Esophagus muscularis mucosa (tissue), 4 donors: ENCODE data around the gene GRHL3. TPM values are rescaled to one million over a fixed set of nuclear protein-coding genes. Genes with fewer than 3 reads are reported as not detected.

ENCODE experiments used
- DNase-seq: peaks from one replicate; pipeline ENCODE4 v3.0.0-alpha.2; 2017; ENCODE audit errors: extremely low spot score
- H3K27ac ChIP-seq, 4 donors: fragments of 200-600 bp; sonication (generic); replicated peaks in 1 of 4; 1 replicate in 3 of 4; 2 replicates in 1 of 4; pipeline ENCODE4 v1.5.1; 2016 to 2019; ENCODE audit warnings: mild to moderate bottlenecking in 1 of 4
- H3K27me3 ChIP-seq, 4 donors: fragments of 200-600 bp; sonication (generic); one replicate each; pipeline versions ENCODE4 v1.5.1 to v1.6.0; 2016 to 2019
- H3K36me3 ChIP-seq, 4 donors: fragments of 200-600 bp; sonication (generic); one replicate each; pipeline ENCODE4 v1.5.1; 2016 to 2019
- H3K4me1 ChIP-seq, 4 donors: fragments of 200-600 bp; sonication (generic); one replicate each; pipeline ENCODE4 v1.5.1; 2016 to 2019
- H3K4me3 ChIP-seq, 4 donors: fragments of 200-600 bp; sonication (generic); 1 replicate in 2 of 4; 2 replicates in 2 of 4; pipeline ENCODE4 v1.5.1; 2016 to 2019; ENCODE audit warnings: mild to moderate bottlenecking in 4 of 4, moderate library complexity in 1 of 4
- H3K9me3 ChIP-seq, 4 donors: fragments of 200-600 bp; sonication (generic); 1 replicate in 3 of 4; 2 replicates in 1 of 4; pipeline ENCODE4 v1.5.1; 2016 to 2019
- EP300 ChIP-seq: sonication (generic); formaldehyde crosslinking; IDR thresholded peaks from one replicate; pipeline ENCODE4 v1.6.1; 2017; ENCODE audit warnings: antibody characterized with exemption
- POLR2A ChIP-seq: fragments of 450-650 bp; IDR thresholded peaks from one replicate; pipeline ENCODE4 v1.6.1; 2017; ENCODE audit warnings: antibody characterized with exemption, moderate library complexity, mild to moderate bottlenecking, low read depth
- POLR2AphosphoS5 ChIP-seq, 2 donors: sonication (generic); formaldehyde crosslinking; IDR thresholded peaks; one replicate each; pipeline ENCODE4 v1.6.1; 2017; ENCODE audit warnings: antibody characterized with exemption in 2 of 2
- WGBS: methylation state at CpG from one replicate; pipeline ENCODE4 v1.1.5; 2018; 5-methylcytosine and 5-hydroxymethylcytosine counted together
- intact Hi-C: fragments of 100-400 bp; cut with DNase I; formaldehyde crosslinking; loops from one replicate; pipeline ENCODE4 v1.15.1; 2023
- total RNA-seq, 4 donors: library from RNA; depleted of rRNA; stranded (reverse); fragments of >200 nt; gene quantifications; one replicate each; pipeline versions ENCODE4 v1.1.0 to v1.2.1, GENCODE V29; 2016
- TF ChIP-seq, protein P1 (sequence below), 3 experiments: fragments of 200-600 bp in 2 of 3; fragments of 450-650 bp in 1 of 3; sonication (generic) in 2 of 3; IDR thresholded peaks; one replicate each; pipeline ENCODE4 v1.5.1; 2017 to 2019; ENCODE audit warnings: antibody characterized with exemption in 3 of 3, mild to moderate bottlenecking in 2 of 3, moderate library complexity in 1 of 3

The GRHL3 gene
- total RNA-seq, 4 donors from 2014 or later: not detected

DNA sequence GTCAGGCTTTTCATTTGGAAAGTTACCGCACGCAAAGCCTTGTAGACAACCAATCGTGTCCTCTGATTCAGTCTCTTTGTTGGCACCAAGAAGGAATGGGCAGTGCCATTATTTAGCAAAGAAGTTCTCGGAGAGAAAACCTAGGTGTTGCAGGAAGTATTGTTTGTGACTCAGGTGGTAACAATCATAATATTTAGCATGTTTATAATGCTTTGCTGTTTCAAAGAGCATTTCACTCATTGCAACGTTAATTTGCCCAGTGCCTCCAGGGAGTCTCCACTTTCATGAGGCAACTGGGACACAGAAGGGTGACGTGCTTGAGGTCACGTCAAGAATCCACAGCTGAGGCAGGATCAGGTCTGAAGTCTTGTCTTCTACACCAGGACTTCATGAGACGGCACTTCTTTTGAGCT lies 63.0 kb downstream of the GRHL3 start:
- 91% methylated on average over 8 of the region's 8 CpGs for WGBS
- Histone ChIP-seq H3K4me1 (peaks cover 0 to 4% (median 2%) of the 10 kb centered on the region in 4 donors), H3K27me3 (no peaks in the 10 kb centered on the region), H3K36me3 (peaks cover 8 to 67% (median 13%) of the 10 kb centered on the region in 4 donors), H3K4me3 (no peak overlapping the region), H3K27ac (no peak overlapping the region), H3K9me3 (no peaks in the 10 kb centered on the region)
- TF ChIP-seq EP300 (no peak), POLR2A (no peak), POLR2AphosphoS5 (IDR thresholded peaks at IDR 0.05) (no peak)
- TF ChIP-seq, protein P1, sequence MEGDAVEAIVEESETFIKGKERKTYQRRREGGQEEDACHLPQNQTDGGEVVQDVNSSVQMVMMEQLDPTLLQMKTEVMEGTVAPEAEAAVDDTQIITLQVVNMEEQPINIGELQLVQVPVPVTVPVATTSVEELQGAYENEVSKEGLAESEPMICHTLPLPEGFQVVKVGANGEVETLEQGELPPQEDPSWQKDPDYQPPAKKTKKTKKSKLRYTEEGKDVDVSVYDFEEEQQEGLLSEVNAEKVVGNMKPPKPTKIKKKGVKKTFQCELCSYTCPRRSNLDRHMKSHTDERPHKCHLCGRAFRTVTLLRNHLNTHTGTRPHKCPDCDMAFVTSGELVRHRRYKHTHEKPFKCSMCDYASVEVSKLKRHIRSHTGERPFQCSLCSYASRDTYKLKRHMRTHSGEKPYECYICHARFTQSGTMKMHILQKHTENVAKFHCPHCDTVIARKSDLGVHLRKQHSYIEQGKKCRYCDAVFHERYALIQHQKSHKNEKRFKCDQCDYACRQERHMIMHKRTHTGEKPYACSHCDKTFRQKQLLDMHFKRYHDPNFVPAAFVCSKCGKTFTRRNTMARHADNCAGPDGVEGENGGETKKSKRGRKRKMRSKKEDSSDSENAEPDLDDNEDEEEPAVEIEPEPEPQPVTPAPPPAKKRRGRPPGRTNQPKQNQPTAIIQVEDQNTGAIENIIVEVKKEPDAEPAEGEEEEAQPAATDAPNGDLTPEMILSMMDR (IDR thresholded peaks at IDR 0.05): no peak
- intact Hi-C loops: no loop called here
- peak; percentile 26 for DNase-seq

DNA sequence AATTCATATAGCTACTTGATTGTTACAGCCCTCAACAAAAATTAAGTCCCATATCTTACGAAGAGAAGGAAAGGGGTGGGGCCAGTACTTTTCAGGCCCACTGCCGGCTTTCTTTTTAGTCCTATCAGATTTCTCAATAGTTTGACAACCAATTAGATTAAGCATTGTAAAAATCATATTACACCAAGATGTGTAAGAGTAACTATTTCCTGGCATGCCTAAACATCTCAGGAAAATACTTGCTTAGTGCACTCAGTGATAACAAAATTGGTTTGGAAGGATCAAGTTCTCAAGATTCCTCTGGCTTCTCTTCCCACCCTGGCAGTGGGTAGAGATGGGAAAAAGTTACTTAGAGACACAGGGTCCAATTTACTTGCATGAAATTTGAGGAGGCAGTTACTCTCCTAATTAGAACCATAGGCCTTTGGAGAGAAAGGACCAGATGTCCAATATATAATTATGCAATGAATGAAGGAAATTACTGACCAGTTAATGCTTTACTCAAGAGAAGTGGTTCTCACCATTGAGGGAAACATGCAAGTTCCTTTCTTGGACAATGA lies 64.3 kb downstream of the GRHL3 start:
- Histone ChIP-seq H3K4me1 (peaks cover 0 to 4% (median 2%) of the 10 kb centered on the region in 4 donors), H3K9me3 (no peaks in the 10 kb centered on the region), H3K4me3 (no peak overlapping the region), H3K36me3 (peaks cover 8 to 65% (median 12%) of the 10 kb centered on the region in 4 donors), H3K27ac (no peak overlapping the region), H3K27me3 (no peaks in the 10 kb centered on the region)
- 79% methylated on average over 2 of the region's 2 CpGs for WGBS
- intact Hi-C loops: no loop called here
- peak; percentile 12 for DNase-seq
- TF ChIP-seq, protein P1 (IDR thresholded peaks at IDR 0.05): no peak
- TF ChIP-seq EP300: no peak
- no peak for TF ChIP-seq POLR2AphosphoS5 (IDR thresholded peaks at IDR 0.05)
- TF ChIP-seq POLR2A: no peak

DNA sequence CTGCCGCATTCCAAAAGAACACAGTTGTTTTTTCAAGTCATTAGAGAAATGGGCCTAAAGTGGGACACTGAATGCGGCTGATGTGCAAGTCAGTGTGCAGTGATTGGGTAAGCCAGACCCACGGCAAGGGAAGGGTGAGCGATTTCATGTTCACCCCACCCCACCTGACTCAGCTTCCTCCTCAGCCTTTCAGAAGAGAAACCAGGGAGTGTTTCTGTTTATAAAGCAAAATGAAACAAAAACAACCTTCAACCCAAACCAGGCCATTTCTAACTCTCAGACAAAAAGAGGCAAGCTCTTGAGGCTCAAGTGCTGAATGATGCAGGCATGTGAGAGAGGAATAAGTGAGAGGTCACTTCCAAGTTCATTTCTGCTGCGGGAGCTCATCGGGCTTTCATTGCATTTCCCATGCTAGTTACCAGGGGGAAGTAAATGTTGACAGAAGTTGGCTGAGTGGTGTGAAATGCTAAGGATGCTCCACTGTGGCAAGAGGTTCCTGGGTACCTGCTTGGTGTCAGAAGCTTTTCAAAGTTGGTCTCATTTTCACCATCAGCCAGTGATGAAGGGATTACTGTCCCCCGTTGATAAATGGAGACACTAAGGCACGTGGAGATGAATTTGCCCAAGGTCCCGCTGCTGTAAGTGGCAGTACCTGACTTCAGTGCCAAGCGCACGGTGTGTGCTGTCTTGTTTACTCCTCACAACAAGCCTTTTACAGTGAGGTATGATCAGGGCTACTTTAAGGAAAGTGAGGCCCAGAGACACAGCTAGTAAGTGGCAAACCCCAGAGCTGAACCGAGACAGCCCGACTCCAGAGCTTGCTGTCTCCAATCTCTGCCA lies 65.3 kb downstream of the GRHL3 start:
- intact Hi-C loops: no loop called here
- Histone ChIP-seq H3K9me3 (no peaks in the 10 kb centered on the region), H3K36me3 (peaks cover 3 to 61% (median 7%) of the 10 kb centered on the region in 4 donors), H3K27me3 (no peaks in the 10 kb centered on the region), H3K4me3 (peak overlapping the region in 1 of 4 donors; percentile 2), H3K27ac (no peak overlapping the region), H3K4me1 (peaks cover 0 to 4% (median 2%) of the 10 kb centered on the region in 4 donors)
- no peak for TF ChIP-seq POLR2A
- TF ChIP-seq, protein P1 (IDR thresholded peaks at IDR 0.05): no peak
- no peak for TF ChIP-seq POLR2AphosphoS5 (IDR thresholded peaks at IDR 0.05)
- TF ChIP-seq EP300: no peak
- 83% methylated on average over 13 of the region's 13 CpGs for WGBS
- DNase-seq: peak; percentile 86

DNA sequence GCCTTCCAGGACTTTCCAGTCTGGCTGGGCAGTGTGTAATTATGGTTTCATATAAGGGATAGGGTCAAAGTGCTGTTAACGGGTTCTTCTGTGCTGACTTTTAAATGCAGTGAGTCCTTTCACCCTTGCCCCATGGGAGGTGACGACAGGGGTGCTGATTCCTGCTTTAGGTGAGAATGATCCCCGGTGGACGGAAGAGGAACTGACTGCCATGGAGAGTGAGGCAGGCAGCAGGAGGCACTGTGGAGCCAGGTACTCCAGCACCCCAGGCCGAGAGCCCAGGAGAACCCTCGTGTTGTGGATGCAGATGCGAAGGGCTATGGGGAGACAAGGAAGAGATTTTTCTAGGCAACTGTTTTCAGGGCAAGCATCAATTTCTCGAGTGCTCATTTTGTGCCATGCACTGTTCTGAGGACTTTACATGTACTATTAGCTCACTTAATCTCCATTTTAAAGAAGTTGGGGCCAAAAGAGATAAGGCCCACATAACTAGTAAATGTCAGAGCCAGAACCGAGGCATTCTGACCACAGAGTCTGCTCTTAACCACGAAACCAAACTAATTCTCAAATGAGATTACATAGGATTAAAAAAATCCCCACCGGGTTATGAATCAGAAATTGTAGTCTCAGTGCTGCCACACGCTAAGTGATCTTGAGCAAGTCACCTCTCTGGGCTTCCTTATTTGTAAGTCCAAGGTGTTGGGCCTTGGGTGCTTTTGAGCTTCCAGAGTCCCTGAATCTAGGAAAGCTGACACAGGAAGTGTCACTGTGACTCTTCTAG lies 66.2 kb downstream of the GRHL3 start:
- DNase-seq: peak; percentile 29
- TF ChIP-seq, protein P1 (IDR thresholded peaks at IDR 0.05): peak in 1 of 3 experiments; percentile 15
- TF ChIP-seq EP300: no peak
- intact Hi-C loops: no loop called here
- no peaks in the 10 kb centered on the region for H3K27me3 ChIP-seq
- no peak overlapping the region for H3K4me3 ChIP-seq
- peaks cover 0 to 56% (median 6%) of the 10 kb centered on the region in 4 donors for H3K36me3 ChIP-seq
- H3K4me1 ChIP-seq: peaks cover 0 to 4% (median 2%) of the 10 kb centered on the region in 4 donors
- no peak overlapping the region for H3K27ac ChIP-seq
- H3K9me3 ChIP-seq: no peaks in the 10 kb centered on the region
- WGBS: 89% methylated on average over 12 of the region's 12 CpGs
